Ovary (tissue), 3 donors: ENCODE results near the gene NDUFS6.

ENCODE experiments used
- POLR2A ChIP-seq: fragments of 450-650 bp; IDR thresholded peaks from one replicate; pipeline ENCODE4 v1.6.1; 2017; ENCODE audit warnings: antibody characterized with exemption, mild to moderate bottlenecking, moderate library complexity
- TF ChIP-seq, protein P1 (sequence below), 3 donors: fragments of 450-650 bp in 2 of 3; fragments of 200-600 bp in 1 of 3; IDR thresholded peaks; one replicate each; pipeline versions ENCODE4 v1.5.1 to v1.8.0; 2016 to 2022; ENCODE audit warnings: antibody characterized with exemption in 3 of 3, mild to moderate bottlenecking in 1 of 3
- donor health status: DM: no; HTN: no; CAD: no.

- TF ChIP-seq, protein P1, sequence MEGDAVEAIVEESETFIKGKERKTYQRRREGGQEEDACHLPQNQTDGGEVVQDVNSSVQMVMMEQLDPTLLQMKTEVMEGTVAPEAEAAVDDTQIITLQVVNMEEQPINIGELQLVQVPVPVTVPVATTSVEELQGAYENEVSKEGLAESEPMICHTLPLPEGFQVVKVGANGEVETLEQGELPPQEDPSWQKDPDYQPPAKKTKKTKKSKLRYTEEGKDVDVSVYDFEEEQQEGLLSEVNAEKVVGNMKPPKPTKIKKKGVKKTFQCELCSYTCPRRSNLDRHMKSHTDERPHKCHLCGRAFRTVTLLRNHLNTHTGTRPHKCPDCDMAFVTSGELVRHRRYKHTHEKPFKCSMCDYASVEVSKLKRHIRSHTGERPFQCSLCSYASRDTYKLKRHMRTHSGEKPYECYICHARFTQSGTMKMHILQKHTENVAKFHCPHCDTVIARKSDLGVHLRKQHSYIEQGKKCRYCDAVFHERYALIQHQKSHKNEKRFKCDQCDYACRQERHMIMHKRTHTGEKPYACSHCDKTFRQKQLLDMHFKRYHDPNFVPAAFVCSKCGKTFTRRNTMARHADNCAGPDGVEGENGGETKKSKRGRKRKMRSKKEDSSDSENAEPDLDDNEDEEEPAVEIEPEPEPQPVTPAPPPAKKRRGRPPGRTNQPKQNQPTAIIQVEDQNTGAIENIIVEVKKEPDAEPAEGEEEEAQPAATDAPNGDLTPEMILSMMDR (IDR thresholded peaks at IDR 0.05) = no peak
- TF ChIP-seq POLR2A = no peak
Observed at GRCh38 chr5:1807451-1808185, 6.4 kb downstream of the NDUFS6 start.
